Measurements from ENCODE around the gene TCHP.

Gene TCHP

DNA sequence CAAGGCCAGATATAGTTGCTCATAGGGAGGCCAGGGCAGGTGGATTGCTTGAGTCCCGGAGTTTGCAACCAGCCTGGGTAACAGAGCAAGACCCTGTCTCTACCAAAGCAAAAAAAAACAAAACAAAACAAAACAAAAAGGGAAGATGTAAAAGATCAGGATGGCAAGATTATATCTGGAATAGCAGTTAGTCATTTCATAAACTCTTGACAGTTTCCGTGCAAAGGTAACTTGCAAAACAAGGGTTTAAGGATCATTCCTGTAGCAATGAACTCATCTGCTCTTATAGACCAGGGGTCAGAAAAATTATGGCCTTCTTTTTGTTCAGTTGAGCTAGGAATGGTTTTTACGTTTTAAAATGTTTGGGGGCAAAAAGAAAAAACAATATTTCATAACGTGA is 66.5 kb downstream of the TCHP start:
- DNase-seq = no peak

DNA sequence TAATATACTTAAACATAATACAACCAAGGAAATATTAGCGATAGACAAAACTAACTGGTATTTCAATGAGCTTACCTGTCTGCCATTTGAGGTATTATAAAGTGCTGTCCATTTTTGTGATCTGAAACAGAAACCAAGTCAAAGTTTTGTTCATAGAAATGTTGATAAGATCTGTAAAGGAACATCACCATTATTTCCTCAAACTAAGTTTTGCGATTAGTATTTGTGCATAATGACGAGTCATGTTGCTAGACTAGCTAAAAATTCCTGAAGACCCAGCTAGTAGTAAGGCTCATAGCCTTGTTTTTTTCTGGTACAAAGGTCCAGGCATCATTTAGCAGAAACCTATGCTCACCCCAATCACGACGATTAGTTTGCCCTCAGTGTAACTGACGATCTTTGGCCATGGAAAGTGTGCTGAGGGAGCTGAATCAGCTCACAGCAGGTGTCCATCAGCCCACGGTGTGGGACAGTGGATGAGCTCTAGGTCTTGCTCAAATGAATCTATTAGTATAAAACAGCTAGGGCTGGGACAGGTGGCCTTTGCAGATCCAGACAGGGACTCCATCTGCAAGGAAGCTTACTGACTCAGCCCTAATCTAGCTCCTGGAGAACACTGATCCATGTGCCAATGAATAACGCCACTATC is 67.4 kb downstream of the TCHP start:
- DNase-seq = no peak

All from NCI-H1417 (cell line).